GM18511 (cell line): ENCODE measurements around the gene MPZL3.
"Not testable (repeated sequence)": the region's sequence is repeated elsewhere in the genome, so short reads cannot be mapped to it uniquely, and the experiment has no call there.

Experiments used
- ATAC-seq: cut with Tn5 transposase; IDR thresholded peaks from one replicate; pipeline ENCODE4 v1.9.1; 2021; ENCODE audit warnings: mild to moderate bottlenecking, moderate library complexity; ENCODE audit not compliant: unreplicated experiment

The MPZL3 gene

DNA sequence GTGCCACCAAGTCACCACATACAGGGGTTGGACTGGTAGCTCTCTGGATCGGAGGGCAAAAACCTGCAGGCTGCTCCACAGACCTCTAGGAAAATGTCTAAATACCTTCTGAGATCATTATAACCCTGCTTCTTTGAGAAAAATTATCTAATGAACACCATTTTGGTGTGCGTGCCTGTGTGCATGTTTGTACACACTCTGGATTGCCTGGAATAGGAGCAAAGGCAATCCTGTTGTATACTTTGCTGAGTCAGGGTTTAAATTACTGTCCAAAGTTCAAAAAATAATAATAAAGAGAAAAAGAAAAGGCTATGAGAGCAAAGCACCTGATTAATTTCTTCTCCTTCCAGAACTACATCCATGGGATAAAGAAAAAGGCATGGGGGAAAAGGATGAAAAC lies 38.4 kb downstream of the MPZL3 start:
- ATAC-seq = no peak

DNA sequence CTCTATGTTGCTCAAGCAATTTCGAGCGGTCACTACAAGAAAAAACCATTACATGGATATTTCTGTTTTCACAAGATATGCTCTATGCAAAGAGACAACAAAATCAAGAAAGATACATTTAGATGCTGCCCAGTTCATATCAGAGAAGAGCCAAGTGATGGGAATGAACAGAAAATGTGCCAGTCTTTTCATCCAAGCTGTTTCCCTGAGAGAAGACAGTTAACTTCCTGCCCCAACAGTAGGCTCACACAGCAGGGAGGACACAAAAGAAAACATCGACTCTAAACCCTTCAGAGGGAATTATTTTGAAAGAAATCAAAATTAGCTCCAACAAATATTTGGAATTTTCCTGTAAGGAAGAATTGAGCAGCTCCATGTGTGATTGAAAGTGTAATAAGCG lies 39.0 kb downstream of the MPZL3 start:
- ATAC-seq = no peak

DNA sequence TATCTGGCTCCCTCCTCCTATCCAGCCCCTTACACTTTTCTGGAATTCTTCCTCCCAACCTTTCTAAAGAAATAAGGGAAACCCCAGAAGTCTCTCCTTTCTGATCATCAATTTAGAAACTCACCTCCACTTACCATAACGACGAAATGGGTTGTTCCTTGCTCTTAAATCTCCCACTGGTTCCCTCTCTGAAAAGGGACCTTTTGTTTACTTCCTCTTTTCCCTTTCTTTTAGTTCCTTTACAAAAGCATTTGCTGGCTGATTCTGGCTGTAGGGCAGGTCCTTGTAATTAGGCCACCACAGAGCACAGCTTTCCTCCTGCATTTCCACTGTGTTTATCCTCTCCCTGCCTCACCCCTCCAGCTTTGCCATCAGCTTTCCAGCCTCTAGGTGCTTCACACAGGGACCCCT lies 39.4 kb downstream of the MPZL3 start:
- no peak for ATAC-seq

DNA sequence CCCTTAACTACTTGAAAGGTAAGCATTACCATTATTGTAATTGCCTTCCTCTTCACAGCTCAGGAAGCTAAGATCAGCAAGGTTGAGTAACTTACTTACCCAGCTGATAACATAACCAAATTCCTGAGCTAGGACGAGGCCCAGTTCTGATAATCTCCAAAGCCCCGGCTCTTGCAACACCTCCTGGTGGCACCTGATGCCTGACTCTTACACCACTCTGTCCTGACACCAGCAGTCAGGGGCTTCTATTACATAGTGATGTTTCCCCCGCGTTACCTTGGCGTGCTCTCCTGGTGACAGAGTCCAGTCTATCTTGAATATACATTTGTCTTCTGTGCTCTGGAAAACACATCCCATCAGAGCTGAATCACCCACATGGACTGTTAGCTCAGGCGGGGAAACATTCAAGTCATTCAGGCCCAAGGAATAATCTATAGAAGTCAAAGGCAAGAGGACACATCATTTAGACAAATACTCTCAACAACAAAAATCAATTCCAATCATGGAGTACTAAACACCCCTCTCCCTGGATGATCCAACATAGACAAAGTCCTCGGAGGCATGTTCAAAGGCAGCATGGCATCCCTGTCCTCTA lies 39.9 kb downstream of the MPZL3 start:
- ATAC-seq = no peak

DNA sequence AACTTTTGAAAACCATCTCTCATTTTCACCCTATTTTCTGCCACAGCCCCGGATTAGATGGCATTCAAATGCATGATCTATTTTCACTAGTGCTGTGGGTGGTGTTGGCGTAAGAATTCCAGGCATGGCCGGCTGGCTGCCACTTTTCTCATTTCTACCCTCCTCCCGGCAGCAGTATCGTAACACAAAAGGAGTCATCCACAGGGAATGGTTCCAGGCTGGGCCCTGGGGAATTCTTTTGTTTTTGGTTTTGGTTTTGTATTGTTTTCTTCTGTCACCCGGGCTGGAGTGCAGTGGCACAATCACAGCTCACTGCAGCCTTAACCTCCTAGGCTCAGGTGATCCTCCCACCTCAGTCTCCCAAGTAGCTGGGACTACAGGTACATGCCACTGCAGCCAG lies 41.2 kb downstream of the MPZL3 start:
- ATAC-seq = no peak

DNA sequence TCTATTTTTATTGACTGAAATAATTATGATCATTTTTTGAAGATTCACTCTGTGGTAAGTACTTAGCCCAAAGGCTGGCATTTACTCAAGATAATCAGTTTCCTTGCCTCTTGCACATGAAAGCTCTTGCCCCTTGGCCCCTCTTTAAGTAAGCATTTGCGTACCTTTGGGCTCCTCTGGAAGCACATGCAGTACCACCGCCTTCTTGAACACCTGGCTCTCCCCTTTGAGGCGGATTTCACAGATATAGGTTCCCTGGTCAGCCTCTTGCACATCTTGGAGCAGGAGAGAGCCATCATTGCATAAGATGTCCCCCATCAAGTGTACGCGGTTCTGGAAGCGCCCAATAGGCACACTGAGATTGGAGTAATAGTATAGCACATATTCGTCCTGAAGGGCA lies 41.8 kb downstream of the MPZL3 start:
- ATAC-seq = no peak

DNA sequence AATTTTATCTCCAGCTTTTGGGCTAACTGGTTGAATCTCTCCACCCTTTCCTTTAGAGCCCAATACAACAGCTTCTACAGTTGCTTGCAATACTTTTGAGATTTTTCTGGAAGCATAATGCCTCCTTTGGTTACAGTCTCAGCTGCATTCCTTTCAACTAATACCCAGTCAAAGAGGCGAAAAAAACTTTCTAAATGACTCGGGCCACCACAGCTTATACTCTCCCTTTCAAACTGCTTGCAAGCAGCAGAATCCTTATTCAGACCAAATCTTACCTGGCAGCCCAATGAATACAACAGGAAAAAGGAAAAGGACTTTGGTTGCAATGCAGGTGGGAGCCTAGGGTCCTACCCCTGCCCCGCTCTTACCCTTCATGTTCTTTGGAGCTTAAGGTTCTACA lies 43.1 kb downstream of the MPZL3 start:
- ATAC-seq = no peak

DNA sequence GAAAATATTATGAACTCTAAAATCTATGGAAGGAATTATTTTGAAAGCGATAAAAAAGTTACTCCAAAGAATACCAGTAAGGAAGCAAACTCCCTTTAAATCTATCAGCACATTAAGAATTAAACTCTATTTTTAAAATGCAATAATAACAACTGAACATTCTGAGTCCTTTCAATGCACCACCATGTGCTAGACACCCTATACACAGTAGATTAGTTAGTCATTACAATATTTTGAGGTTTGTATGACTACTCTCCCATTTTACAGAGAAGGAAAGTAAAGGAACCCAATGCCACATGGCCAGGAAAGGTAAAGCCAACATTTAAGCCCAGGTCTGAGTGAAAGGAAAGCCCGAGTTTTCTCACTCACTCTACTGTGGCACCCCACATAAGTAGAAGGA lies 45.1 kb downstream of the MPZL3 start:
- ATAC-seq = no peak

DNA sequence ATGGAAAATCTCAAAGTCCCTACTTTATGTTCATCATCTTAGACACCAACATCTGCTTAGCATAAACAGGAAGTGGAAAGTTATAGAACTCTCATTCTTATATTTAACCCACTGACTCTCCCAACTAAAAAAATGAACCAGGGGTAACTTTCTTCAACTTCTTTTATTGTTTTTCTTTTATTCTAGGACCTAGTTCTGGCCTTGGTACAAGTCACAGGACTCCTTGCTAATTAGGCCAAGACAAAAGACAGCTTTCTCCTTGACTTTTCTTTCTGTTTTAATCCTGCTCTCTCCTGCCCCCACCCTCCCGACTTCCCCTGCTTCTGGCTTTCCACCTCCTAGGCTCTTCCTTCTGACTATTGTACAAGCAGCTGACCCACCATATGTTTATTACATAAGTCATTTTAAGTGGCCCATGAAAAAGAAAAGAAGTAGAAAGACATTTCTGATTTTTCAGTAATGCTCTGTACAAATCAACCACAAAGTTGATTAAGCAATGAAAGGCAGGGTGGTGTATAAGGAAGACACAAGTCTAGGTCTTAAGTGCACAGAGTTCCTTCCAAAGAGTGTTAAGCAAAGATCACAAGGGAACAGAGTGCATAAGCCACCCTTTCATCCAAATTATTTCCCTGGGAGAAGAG lies 45.7 kb downstream of the MPZL3 start:
- ATAC-seq = no peak

DNA sequence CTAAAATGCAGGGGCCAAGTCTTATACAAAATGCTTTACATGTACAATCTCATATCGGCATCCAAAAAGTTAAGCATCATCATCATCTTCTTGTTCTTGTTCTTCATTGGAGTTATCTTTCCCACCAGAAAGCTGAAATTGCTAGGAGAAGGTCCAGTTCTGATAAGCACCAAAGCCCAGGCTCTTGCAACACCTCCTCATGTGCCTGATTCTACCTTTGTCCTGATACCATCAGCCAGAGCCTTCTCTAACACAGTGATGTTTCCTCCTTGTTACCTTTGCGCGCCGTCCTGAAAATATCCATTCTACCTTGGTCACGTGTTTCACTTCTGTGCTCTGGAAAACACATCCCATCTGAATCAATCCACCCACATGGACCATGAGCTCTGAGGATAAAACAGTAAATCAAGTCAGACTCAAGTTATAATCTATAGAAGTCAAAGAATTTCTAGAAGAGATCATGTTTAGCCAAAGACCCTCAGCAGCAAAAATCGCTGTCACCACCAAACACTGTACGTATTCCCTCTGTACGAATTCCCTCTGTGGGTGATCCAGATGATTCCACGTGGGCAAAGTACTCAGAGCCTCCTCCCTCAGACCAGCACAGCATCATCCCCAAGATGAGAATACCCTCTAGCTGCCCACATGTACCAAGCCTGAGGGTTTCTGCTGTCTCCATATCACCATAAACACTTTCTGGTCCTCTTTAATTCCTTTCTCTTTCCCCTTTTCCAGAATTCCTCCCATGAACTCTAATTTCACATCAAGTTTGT lies 46.4 kb downstream of the MPZL3 start:
- no peak for ATAC-seq

DNA sequence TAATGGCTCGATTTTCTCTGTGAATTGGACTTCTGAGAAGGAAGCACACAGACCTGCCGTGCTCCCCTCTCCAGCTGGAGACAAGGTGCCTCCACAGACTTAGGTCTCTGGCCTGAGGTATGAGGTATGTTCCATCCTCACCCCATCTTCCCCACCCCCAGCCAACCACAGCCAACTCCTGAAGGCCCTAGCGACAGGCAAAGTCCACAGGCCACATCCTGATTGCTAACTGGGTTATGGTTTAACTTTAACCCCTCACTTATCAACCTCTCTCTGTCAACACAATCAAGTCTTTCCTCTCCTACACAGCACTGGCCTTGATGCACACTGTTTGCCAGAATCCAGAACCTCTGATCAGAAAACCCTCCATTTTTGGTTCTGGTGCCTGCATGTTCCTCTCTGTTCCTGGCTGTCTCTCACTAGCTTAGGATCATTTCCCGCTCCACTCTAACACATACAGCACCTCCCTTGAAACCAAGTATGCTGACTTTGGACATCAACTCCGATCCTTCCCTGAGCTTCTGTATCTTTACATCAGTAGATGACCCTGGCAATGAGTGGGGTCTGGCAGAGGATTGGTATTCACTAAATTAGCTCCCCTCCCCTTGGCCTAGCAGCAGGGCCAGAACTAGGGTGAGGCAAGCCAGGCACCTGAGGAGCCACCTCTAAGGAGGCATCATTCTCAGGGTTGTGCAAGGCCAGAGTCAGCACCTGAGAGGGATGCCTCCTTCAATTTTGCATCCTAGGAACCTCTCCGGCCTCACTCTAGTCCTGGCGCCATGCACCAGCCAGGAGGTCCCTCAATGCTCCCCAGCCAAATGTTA lies 49.4 kb downstream of the MPZL3 start:
- ATAC-seq = no peak

DNA sequence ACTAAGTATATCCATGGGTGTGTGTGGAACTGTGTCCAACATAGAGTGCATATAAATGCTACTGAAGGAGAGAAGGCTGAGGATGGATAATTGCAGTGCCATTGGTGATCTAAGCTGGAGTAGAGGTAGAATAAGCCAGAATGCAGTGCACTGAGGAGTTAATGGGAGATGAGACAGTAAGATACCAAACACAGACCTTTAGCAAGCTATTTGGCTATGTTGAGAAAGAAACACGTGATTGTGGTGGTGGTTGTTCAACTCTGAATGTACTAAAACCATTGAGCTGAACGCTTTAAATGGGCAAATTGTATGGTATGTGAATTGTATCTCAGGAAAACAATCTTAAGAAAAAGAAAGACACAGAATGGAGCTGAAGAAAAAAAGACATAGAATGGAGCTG lies 50.2 kb downstream of the MPZL3 start:
- ATAC-seq = no peak

DNA sequence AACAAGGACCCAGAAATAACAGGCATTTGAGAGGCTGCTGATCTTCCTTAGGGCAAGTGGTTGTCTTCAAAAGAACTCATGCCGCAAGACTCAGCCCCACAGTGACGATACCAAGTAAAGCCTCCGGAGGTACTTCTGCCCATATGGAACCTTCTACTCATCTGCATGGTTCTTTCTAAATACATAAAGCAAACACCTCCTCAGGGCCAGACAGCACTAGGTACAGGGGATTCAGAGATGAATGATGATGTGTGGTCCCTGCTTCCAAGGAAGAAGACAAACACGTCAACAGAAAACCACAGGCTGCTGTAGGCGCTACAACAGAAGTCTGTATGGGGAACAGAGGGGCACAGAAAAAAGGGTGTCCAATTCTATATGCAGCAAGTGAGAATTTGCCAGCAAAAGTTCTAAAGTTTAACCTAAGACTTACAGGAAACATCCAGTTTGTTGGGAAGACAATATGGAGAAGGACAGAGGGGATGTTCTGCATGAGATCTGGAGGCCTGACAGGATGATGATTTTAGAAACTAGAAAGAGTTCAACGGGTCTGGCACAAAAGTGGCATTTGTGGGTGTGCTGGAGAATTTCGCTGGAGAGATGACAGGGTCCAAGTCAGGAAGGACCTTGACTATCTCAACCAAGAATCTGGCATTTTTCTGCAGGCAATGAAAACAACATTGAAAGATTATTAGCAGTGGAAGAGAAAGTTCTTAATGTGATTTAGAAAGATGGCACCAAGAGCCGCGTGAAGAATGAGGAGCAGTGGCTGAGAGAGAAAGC lies 51.1 kb downstream of the MPZL3 start:
- no peak for ATAC-seq

DNA sequence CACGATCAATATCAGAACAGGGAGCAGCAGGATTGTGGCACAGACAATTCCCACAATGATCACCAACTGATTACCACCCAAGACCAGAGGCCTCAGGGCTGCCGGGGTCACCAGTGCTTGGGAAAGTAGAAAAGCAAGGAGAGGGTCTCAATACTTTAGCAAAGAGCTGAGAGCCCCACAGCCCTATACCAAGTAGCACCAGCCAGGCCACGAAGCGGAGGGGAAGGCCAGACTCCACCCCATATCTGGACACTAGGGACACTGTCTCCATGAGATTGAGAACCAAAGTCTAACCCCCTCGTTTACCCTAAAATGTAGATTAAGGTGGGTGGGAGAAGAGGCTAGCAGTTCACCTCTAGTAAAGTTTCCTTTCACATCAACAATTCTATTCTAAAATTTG lies 51.7 kb downstream of the MPZL3 start:
- ATAC-seq = no peak

DNA sequence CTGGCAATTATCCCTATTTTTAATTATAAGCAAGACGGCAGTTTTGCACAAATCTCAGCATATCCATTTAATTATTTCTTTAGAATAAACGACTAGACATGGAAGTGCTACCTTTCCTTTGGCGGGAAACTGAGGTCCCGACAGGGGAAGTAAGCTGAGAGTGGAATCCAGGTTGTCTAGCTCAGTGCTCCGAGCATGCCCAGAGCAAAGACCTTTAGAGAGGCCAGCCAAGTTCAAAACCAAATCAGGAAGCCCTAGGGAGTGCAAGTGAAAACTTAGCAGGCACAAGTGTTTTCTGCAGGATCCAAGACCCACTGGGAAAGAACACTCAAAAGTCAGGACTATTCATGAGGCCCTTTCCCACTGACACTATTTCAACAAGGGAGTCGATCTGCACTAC lies 53.0 kb downstream of the MPZL3 start:
- no peak for ATAC-seq

DNA sequence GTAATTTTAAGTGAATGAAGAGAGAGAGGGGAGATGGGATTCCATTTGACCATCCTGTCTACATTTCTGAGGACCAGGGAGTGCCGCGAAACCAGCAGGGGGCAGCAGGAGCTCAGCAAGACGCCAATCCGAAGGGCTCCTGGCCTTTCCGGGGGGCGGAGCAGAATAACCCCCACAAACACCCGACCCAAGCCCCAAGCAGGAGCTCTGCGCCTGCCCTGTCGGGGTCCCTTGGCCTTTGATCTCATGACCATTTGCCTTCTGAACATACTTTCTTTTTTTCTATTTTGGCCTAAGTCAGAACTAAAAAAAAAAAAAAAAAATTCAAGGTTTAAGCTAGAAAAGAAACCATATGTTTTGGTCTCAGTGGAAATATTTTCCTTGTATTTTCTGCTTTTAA lies 53.8 kb downstream of the MPZL3 start:
- ATAC-seq = no peak

DNA sequence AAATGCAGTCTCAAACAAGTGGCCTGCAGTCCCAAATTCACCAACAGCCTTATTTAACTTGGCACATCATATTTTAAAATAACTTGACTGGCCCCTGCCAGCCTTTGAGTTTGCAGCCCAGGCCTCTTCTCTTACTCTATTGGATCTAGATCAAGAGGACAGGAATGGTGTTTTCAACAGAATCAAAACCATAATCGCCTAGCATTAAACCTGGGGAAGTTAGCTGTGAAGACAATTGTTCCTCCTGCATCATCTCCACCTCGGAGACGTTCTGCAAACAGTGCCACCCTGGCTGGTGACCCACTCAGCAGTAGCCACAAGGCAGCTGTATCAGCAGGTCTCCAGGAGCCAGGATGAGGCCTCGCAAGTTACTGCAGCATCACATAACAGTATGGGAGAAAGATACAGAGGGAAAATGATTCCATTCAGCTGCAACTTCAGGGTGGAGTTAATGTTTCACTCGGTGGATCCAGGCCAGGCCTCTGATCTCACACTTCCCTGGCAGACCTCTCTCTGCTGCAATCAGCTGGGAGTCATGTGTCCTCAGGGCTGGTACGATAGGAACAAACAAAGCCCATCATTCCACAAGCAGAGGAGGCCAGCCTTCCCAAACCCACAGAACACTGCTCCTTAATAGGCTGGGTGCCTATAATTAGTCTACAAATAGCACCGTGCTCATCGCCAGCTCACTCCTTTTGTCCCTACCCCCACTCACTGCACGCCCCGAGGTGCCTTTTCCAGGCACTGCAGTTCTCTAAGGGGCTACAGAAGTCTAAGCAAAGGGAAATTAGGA lies 57.1 kb downstream of the MPZL3 start:
- no peak for ATAC-seq

DNA sequence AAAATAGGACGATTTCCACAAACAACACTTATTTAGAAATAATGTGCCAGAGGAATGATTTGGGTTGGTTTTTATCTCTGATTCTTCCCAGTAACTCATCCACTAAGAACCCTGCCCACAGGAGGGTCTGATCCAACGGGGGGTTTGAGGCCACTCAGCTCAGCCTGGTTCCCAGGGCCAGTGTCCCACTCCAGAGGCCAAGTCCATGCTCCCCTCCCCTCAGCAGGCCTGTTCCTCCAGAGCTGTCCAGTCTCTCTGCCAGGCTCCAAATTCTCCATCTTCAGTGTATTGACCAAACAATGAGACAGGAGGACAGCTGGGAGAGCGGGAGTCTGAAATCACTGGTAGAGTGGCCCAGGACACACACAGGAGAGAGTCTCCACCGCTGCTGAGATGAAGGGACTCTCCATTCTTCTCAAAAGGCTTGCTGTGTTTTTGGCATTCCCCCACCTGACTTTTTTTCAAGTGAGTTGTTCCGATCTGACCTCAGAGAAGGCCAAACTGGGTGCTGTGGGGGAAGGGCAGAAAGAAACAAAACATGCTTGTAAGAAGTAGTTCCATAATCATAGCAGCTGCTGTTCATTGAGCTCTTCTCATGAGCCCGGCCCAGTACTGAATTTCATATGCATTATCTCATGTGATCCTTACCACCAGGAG lies 58.1 kb downstream of the MPZL3 start:
- ATAC-seq = no peak

DNA sequence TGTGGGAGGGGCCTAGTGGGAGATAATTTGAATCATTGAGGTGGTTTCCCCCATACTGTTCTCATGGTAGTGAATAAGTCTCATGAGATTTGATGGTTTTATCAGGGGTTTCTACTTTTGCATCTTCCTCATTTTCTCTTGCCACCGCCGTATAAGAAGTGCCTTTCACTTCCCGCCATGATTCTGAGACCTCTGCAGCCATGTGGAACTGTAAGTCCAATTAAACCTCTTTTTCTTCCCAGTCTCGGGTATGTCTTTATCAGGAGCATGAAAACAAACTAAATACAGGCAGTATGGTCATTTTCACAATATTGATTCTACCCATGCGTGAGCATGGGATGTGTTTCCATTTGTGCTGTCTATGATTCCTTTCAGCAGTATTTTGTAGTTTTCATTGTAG lies 59.3 kb downstream of the MPZL3 start:
- not testable (repeated sequence) for ATAC-seq
